ENCODE results near the gene PPP2R3B.
"Not testable (repeated sequence)": the region's sequence is repeated elsewhere in the genome, so short reads cannot be mapped to it uniquely, and the experiment has no call there.

PPP2R3B gene

DNA sequence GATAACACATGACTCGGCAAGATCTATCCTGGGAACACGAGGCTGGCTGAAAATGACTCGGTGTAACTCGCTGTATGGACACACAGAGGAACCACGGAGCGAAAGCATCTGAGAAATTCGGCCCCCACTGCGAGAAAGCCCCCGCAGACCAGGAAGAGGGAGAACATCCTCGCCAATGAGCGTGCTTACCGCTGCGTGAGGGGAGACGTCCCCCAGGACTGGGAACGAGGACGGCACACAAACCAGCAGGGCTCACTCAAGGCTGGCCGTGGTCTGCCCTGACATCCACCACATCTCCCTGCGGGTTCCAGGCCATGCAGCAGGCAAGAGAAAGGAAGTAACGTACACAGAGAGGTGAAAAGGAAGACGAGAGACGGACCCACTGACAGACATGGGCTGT is 50.5 kb downstream of the PPP2R3B start:
- no peak for DNase-seq

DNA sequence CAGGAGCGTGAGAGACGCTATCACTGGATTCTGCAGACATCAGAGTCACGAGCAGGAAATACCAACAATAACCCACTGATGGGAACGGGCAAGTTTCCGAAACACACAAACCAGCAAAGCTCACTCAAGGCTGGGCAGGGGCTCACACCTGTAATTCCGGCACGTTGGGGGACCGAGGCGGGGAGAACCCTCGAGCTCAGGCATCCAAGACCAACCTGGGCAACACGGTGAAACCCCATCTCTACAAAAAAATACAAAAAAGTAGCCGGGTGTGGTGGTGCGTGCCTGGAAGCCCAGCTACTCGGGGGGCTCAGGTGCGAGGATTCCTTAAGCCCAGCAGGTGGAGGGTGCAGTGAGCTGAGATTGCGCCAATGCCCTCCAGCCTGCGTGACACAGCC is 51.0 kb downstream of the PPP2R3B start:
- no peak for DNase-seq

DNA sequence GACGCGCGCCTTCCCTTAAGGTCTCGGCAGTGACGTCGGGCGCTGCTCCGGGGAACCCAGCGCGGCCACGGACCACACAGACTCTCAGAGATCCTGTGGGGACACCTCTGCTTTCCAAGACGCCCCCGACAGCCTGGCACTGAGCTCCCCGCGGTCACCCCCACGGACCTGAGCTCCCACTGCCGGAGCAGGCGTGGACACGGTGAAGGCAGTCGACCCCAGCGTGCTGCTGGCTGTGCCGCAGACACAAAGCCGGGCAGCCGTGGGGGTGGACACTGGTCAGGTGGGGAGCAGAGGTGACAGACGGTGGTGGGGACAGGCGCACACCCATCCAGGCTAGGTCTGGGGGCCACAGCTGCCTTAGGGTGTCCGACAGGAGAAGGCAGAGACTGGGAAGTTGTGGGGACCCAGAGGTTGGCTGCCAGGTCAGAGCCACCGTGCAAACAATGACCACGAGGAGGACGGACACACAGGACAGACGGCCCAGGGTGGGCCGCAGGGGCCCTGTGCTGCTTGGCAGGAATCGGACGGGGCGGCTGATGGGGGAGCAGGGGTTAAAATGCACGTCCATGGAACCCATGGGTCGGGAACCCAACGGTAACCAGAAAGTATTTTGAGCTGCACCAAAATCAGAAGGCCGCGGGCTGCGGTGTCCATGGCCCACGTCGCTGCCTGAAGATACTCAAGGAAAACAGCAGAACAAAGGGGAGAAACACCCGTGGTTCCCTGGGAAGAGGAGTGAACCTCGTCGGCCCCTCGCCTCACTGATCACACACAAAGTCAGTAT is 51.5 kb downstream of the PPP2R3B start:
- no peak for DNase-seq

DNA sequence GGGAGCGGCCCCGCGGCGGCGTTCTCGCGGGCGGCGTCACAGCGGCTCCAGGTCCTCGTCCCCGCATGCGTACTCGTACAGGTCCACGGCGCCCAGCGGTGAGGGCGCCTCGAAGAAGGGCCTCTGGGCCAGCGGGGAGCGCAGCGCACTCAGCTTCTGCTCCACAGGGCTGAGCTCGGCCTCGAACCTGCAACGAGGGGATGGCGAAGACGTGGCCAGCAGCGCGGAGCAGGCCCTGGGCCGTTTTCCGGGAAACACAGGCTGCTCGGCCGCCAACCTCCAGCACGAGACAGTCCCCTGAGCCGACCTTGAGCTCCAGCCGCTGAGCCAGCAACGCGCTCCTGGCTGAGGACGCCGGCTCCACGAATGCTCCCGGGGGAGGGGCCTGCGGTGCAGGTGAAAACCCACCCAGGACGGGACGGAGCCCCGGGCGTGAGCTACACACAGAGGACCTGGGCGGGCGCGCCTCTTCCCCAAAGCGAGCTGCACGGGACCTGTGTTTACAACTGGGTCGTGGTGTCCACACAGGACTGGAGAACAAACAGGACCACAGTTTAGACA is 52.3 kb downstream of the PPP2R3B start:
- no peak for DNase-seq

DNA sequence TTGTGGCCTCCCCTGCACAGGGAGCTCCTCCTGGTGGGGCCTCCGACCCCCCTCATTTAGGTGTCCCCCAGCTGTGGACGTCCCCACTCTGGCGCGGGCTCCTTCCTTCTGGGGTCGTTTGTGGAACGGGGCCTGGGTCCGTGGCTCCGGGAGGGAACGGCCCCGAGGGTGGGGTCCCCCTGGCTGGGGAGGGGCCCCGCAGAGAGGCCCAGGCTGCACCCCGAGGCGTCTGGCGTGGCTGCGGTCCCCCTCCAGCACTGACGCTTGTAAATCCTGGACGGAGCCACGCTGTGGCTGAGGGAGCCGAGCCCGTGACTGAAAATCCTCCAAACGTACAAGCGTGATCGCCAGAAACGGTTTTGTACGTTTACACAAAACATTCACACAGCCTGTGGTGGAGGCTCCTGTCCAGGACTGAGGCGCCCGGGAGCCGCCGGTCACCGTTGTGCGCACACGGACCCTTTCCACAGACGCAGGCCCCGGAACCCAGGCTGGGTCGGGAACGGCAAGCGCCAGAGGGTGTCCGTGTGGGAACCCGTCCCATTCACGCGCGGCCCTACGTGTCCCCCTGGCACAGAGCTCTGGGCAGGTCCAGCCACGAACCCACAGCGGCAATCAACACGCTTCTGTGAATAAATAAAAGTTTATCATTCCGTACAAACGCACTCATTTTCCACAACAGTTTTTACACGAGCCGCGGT is 52.9 kb downstream of the PPP2R3B start:
- no peak for DNase-seq

DNA sequence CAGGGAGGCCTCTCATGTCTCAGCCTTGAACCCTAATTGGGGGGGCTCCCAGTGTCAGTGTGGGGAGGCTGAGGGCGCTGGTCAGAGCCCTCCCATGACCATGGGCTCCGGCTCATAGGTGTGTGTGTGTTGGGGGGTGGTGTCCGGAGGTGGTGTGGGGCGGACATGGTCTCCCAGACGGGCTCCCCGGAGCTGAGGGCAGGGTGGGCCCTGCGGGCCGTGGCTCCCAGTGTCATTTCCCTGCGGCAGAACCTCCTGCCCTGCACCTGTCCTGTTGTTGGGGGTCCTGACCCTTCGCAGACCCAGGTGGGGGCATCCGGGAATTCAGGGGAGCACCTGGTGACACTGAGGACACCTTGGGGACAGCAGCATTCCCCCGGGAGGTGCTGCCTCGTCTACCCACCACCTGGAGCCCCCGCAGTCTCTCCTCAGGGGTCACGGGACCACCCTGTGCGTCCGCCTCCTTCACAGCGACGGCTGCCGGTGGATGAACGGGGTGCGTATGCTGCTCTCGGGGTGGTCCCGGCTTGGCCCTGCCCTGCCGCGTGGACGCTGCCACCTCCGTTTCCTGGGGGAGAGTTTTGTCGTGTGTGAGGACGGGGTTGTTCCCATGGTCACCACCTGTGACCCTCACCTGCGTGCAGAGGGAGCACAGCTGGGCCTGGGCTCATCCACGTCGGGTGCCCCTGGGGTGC is 53.6 kb downstream of the PPP2R3B start:
- no peak for DNase-seq

DNA sequence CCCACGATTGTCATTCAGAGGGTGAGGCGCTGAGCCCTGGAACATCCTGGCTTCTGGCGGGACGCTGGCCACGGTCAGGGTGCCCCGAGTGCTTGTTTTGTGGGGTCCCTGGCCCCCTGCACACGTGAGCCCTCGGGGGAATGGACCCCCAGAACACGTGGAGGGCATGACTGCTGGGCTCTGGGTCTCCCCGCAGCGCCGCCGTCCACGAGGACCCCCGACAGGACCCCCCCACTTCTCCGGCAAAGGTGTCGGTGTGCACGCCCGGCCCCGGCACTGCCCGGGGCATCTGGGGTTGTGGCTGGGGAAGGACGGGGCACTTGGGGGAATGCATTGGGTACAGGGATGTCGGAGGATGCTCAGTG is 54.2 kb downstream of the PPP2R3B start:
- DNase-seq = no peak

DNA sequence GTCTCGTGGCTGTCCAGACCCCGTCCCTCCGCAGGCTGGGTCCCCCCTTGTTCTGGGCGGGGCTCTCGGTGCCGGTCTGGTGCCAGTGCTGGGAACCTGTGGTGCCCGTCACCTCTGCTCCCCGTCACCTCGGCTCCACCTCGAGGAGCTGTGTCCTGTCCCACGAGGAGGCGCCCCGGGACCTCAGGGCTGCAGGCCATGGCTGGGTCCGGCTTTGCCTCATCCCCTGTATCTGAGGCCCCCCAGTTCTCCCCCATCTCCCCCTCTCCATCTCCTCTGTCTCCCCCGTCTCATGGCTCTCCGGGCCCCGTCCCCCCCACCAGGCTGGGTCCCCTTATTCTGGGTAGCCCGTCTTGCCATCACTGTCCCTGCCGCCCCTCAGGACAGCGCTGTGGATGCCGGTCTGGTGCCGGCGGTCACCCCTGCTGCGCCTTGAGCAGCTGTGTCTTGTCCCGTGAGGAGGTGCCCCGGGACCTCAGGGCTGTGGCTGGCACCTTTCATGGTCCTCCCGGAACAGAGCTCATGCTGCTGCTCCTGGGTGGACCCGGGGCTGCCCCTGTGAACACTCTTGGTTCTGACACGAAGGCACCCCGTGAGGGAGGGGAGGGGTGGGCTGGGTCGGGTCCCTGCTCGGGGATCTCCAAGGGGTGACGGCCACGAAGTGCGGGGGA is 54.7 kb downstream of the PPP2R3B start:
- DNase-seq = no peak

DNA sequence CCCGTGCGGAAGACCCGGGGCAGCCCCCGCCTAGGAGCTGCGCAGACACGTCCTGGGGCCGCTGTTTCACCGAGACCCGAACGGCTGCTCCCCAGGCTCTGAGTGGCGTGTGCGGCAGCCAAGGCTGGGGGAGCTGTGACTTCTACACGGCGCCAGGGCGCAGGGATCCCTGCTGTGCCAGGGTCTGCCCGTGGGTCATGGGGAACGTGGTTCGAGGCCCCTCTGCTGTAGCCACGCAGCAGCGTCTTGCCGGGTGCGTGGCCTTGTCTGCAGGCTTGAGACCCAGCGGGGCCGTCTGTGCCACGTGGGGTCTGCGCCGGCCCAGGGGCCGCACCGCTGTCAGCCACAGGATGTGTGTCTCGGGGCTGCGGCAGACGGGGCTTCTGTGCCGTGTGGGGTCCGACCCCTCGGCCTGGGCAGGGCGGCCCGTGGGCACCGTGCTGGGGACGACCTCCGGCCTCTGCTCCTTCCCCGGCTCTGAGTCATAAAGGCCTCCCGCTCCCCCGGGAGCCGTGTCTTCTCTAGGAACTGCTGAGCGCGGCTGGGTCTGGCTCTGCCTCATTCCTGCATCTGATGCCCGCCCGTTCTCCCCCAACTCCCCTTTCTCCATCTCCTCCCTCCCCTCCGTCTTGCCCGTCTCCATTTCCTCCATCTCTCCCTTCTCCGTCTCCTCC is 55.4 kb downstream of the PPP2R3B start:
- no peak for DNase-seq

DNA sequence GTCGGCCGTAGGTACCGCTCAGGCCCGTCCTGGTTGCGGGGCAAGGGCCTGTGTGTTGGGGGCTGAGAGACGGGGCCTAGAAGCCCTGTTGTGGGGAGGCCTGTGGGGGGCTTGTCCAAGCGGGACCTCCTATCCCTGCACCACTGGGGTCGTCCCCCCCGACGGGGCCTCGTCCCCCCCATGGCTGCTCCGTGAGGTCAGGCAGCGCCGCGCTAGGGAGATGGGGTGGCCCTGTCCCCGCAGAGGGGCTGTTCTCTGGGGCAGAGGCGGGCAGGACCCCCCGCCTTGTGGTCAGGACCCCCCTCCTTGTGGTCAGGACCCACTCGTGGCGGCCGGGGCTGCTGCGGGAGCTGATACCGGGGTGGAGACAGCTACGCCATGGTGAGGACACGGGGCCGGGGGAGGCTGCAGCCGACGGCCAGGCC is 56.0 kb downstream of the PPP2R3B start:
- no peak for DNase-seq

DNA sequence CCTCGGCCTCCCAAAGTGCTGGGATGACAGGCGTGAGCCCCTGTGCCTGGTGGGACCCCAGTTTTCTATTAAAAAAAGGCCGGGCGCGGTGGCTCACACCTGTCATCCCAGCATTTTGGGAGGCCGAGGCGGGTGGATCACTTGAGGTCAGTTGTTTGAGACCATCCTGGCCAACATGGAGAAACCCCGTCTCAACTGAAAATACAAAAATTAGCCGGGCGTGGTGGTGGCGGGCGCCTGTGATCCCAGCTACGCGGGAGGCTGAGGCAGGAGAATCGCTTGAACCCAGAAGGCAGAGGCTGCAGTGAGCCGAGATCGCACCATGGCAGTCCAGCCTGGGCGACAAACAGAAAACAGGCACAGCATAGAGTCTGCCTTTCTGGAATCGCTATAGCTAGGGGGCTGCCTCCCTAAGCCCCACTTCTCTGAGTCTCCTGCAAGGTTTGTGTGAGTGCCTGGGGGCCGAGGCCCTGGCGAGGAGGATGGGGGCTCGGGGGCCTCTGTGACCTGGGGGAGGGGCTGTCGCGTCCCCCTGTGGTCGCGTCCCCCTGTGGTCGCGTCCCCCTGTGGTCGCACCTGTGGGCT is 56.5 kb downstream of the PPP2R3B start:
- not testable (repeated sequence) for DNase-seq

DNA sequence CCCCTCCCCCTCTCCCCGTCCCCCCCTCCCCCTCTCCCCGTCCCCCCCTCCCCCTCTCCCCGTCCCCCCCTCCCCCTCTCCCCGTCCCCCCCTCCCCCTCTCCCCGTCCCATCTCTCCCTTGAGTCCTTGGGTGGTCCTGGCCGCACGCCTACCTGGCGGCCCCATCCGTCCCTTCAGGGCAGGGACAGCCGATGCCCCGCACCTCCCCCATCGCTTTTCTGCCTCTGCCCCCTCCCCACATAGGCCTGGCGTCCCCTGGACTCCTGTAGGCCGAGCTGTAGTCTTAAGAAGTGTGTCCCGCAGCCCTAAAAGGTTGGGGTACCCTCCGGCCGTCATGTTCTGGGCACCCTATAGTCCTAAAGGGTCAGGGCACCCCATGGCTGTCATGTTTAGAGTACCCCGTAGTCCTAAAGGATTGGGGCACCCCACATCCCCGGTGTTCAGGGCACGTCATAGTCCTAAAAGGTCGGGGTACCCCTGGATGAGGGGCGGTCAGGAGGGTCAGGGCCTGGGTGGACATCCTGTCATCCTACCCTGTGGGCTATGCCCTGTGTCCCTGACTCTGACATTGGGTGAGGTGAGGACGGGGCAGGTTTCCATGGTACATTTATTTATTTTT is 57.3 kb downstream of the PPP2R3B start:
- DNase-seq = no peak

DNA sequence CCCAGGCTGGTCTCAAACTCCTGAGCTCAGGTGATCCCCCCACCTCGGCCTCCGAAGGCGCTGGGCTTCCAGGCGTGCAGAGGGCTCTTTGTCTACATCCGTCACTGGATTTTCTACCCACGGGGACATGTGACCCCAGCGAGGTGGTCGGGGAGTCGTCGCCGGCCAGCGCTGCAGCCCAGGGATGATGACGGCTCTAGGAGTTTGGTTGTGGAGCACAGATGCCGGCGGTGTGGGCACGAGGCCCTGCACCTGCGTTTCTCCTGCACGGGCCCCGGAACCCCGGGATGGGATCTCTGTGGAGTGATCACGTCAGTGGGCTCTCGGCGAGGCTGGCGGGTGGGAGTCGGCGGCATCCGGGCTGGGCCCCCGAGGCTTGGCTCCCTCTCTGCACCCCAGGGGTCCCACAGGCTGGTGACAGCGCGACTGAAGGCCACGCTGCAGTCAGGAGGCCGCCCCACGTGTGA is 59.0 kb downstream of the PPP2R3B start:
- DNase-seq = no peak

DNA sequence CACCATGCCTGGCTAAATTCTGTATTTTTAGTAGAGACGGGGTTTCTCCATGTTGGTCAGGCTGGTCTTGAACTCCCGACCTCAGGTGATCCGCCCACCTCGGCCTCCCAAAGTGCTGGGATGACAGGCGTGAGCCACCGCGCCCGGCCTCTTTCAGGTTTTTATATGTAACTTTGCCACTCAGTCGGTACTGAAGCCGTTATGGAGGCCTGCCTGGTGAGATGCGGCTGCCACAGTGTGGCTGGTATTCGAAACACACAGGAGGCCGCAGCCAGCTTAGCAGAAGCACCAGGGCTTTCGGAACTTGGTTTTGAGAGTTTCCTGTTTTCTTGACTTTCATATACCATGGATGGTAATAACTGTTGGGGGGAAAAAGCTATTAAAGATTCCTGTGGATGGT is 62.0 kb downstream of the PPP2R3B start:
- DNase-seq = not testable (repeated sequence)

DNA sequence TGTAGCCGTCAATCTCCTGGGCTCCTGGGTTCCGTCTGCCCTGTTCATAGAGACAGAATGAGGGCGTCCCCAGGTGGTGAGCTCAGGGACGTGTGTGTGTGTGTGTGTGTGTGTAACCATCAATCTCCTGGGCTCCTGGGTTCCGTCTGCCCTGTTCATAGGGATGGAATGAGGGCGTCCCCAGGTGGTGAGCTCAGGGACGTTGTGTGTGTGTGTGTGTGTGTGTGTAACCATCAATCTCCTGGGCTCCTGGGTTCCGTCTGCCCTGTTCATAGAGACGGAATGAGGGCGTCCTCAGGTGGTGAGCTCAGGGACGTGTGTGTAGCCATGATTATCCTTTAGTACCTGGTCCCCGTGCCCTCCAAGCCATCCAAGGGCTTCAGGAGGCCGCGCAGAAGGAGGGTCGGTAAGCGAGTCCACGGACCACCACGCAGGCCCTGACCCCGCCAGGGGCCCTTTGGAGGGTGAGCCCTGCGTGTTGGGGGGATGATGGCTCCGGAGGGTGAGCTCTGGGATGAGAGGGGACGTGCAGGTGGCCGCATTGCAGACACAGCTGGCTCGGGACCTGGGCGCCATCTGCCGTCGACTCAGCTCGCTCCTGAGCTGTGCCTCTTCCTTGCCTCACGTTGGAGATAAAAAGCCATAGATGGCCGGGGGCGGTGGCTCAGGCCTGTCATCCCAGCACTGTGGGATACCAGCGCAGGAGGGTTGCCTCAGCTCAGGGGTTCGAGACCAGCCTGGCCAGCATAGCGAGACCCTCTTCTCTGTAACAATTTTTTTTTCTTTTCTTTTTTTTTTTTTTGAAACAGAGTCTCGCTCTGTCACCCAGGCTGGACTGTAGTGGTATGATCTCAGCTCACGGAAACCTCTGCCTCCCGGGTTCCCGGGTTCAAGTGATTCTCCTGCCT is 62.7 kb downstream of the PPP2R3B start:
- DNase-seq = no peak

DNA sequence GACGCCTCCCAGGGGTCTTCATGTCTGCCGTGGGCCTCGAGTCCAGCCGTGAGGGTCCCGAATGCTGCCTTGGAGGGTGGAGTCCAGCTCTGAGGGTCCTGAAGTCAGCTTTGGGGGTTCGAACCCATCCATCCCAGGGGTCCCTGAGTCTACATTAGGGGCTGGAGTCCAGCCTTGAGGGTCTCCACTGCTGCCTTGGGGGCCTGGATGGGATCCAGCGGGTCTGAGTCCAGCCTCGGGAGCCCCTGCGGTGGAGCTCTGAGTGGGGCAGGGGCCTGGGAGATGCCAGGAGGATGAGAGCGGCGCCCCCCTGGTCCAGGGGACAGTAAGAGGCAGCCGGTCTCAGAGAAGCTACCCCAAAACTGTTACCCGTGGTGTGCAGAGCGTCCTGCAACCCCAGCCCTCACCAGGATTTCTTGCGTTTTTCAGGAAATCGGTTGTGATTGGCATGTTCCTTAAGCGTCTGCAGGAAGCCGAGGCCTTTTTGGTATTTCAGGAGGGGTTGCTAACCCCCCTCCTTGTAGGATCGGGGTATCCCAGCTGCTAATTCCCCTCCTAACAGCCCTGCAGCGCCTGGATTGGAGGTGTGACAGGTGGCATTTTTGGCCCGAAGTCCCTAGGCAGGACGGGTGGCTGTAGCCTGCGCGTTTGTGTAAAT is 66.5 kb downstream of the PPP2R3B start:
- no peak for DNase-seq

DNA sequence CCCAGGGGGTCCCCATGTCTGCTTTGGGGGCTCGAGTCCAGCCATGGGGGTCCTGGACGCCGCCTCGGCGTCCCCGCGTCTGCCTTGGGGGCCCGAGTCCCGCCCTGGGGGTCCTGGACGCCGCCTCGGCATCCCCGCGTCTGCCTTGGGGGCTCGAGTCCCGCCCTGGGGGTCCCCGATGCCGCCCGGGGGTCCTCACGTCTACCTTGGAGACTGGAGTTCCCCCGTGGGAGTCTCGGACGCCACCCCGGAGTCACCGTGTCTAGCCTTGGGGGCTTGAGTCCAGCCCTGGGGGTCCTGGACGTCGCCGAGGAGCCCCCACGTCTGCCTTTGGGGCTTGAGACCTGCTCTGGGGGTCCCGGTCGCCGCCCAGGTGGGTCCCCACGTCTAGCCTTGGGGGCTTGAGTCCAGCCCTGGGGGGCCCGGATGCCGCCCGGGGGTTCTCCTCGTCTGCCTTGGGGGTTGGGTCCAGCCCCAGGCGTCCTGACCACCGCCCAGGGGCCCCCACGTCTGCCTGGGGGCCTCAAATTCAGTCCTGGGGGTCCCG is 67.1 kb downstream of the PPP2R3B start:
- DNase-seq = no peak

DNA sequence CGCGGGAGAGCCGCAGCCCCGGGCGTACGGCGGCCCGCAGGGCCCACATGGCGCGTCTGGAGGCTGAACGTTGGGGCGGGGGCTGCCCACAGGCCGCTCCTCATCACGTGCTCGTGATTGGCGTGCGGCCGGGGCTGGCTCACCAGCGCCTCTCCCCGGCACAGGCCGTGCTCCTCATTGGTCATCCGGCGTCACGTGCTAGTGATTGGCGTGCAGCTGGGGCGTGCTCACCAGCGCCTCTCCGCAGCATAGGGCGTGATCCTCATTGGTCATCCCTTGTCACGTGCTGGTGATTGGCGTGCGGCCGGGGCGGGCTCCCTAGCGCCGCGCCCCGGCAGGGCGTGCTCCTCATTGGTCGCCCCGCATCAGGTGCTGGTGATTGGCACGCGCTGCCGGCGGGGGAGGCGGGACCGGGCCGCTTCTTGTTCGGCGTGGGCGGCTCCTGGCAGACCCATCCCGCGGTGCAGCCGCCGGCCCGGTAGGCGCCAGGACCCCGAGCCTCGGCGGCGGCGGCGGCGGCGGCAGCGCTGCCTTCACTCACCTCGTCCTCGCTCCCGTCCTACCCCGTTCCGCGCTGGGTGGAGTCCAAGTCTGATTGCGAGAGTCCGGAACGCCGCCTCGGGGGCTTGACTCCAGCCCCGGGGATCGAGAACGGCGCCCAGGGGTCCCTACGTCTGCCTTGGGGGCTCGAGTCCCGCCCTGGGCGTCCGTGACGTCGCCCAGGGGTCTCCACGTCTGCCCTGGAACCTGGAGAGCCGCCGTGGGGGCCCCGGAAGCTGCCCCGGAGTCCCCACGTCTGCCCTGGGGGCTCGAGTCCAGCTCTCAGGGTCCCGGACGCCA is 67.7 kb downstream of the PPP2R3B start, which contains the start of gene GTPBP6:
Gene GTPBP6 (minus strand): TSS at position 58 of the 840 bp plus-strand sequence. CDS start 9 bp downstream, at position 49.
- no peak for DNase-seq
